OCI-LY3 (cell line): ENCODE measurements around the gene PPP6R3.

ENCODE experiments used
- EZH2phosphoT487 ChIP-seq: fragments of 200-600 bp; shearing (Covaris generic); IDR thresholded peaks from 2 replicates; pipeline ENCODE4 v1.6.1; 2018; ENCODE audit warnings: antibody characterized with exemption, mixed run types, low read depth
- TF ChIP-seq, protein P1 (sequence below): fragments of 200-600, 300-600 bp; sonication (generic); IDR thresholded peaks from 2 replicates; pipeline ENCODE4 v1.5.1; 2014; ENCODE audit warnings: antibody characterized with exemption, low read length, low read depth

DNA sequence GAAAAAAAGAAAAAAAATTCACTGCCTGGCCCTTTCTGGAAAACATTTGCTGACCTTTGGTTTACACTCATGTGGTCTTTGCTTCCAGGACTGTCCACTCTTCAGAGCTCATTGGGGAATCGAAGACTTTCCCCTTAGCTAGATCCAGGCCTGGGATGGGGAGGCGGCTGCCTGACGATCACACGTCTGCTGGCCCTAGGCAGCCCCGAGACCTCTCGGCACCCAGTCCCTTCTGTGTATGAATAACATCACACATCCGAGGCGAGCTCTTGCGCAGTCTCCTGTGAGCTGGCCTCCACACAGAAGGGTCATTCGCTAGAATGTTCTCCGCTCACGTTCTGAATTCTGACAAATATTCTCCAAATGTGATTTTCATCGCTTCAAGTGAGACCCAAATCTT is 198.1 kb downstream of the PPP6R3 start:
- TF ChIP-seq, protein P1, sequence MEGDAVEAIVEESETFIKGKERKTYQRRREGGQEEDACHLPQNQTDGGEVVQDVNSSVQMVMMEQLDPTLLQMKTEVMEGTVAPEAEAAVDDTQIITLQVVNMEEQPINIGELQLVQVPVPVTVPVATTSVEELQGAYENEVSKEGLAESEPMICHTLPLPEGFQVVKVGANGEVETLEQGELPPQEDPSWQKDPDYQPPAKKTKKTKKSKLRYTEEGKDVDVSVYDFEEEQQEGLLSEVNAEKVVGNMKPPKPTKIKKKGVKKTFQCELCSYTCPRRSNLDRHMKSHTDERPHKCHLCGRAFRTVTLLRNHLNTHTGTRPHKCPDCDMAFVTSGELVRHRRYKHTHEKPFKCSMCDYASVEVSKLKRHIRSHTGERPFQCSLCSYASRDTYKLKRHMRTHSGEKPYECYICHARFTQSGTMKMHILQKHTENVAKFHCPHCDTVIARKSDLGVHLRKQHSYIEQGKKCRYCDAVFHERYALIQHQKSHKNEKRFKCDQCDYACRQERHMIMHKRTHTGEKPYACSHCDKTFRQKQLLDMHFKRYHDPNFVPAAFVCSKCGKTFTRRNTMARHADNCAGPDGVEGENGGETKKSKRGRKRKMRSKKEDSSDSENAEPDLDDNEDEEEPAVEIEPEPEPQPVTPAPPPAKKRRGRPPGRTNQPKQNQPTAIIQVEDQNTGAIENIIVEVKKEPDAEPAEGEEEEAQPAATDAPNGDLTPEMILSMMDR, result no peak
- TF ChIP-seq EZH2phosphoT487, result no peak
